HG02943 (cell line): Measurements from ENCODE around the gene MCM7.

ENCODE experiments used
- ATAC-seq: cut with Tn5 transposase; IDR thresholded peaks from one replicate; pipeline ENCODE4 v1.9.1; 2021; ENCODE audit warnings: mild to moderate bottlenecking, low read depth, moderate library complexity; ENCODE audit not compliant: unreplicated experiment

The MCM7 gene

GRCh38 chr7:100075418-100075817 is 25.8 kb downstream of the MCM7 start:
- ATAC-seq = no peak

- no peak for ATAC-seq
Observed at GRCh38 chr7:100074841-100075240, 26.4 kb downstream of the MCM7 start.

- ATAC-seq = no peak
Observed at GRCh38 chr7:100072462-100072861, 28.7 kb downstream of the MCM7 start.

GRCh38 chr7:100071018-100071723 is 30.0 kb downstream of the MCM7 start:
- ATAC-seq = no peak

- ATAC-seq = no peak
Observed at GRCh38 chr7:100069991-100070390, 31.2 kb downstream of the MCM7 start.

- ATAC-seq = no peak
Observed at GRCh38 chr7:100066953-100067352, 34.2 kb downstream of the MCM7 start.

GRCh38 chr7:100065452-100066186 is 35.6 kb downstream of the MCM7 start:
- ATAC-seq = no peak

GRCh38 chr7:100064162-100064561 is 37.0 kb downstream of the MCM7 start:
- ATAC-seq = no peak

GRCh38 chr7:100063376-100063775 is 37.8 kb downstream of the MCM7 start:
- no peak for ATAC-seq

GRCh38 chr7:100061518-100062193 is 39.5 kb downstream of the MCM7 start:
- ATAC-seq = no peak

- no peak for ATAC-seq
Observed at GRCh38 chr7:100059251-100059739, 41.9 kb downstream of the MCM7 start.

GRCh38 chr7:100057006-100057405 is 44.2 kb downstream of the MCM7 start:
- no peak for ATAC-seq

- no peak for ATAC-seq
Observed at GRCh38 chr7:100053215-100053614, 48.0 kb downstream of the MCM7 start.

- ATAC-seq = no peak
Observed at GRCh38 chr7:100051611-100052010, 49.6 kb downstream of the MCM7 start.

GRCh38 chr7:100049441-100050291 is 51.5 kb downstream of the MCM7 start, which contains the start of gene ZSCAN21:
Gene ZSCAN21 (plus strand): TSS chr7:100049774. CDS start chr7:100057007, 7,233 bp downstream.
- no peak for ATAC-seq

- ATAC-seq = no peak
Observed at GRCh38 chr7:100048680-100049079, 52.5 kb downstream of the MCM7 start.

GRCh38 chr7:100044718-100045117 is 56.5 kb downstream of the MCM7 start:
- ATAC-seq = no peak
